OCI-LY3 (cell line): Measurements from ENCODE around the gene AKNA.
A peak's percentile ranks its signal among the peaks of the same experiment; 100 is the strongest.

Experiments used
- CTCF ChIP-seq: fragments of 200-600, 300-600 bp; sonication (generic); IDR thresholded peaks from 2 replicates; pipeline ENCODE4 v1.5.1; 2014; ENCODE audit warnings: antibody characterized with exemption, low read length, low read depth
- EZH2phosphoT487 ChIP-seq: fragments of 200-600 bp; shearing (Covaris generic); IDR thresholded peaks from 2 replicates; pipeline ENCODE4 v1.6.1; 2018; ENCODE audit warnings: antibody characterized with exemption, mixed run types, low read depth

- TF ChIP-seq CTCF (peak; percentile 84), EZH2phosphoT487 (no peak)
These were observed 17.7 kb upstream of the AKNA start for GRCh38 chr9:114405294-114406034.
